Epithelial cell of esophagus (primary cell): Measurements from ENCODE around the gene EID1.

Experiments
- DNase-seq: peaks from one replicate; pipeline ENCODE4 v3.0.0; 2010; ENCODE audit warnings: low read depth
- H3K4me3 ChIP-seq: 2 replicates; pipeline ENCODE4 v1.5.1; 2011; ENCODE audit warnings: mild to moderate bottlenecking, low read length, control low read depth
- TF ChIP-seq, protein P1 (sequence below): IDR thresholded peaks from 2 replicates; pipeline ENCODE4 v1.5.1; 2011; ENCODE audit warnings: low read depth, mild to moderate bottlenecking, low read length, control low read depth, inconsistent platforms; ENCODE audit not compliant: insufficient read depth; ENCODE audit errors: missing control alignments

The EID1 gene

DNA sequence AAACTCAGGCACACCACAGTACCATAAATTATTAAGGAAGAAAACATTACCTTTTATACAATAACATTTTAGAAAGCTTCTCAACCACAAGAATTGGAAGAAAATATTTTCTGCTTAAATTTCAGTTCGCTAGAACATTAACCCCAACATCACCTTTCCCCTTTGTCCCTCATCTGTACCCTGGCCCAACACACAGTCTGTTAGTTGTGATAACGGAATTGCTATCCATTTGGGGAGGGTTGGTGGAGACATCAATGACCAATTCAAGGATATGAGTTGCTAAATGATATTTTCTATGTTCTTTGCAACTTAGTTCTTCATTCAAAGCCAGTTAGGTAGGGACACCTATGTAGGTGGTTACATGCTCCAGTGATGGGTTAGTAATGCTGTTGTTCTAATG lies 5.8 kb downstream of the EID1 start:
- TF ChIP-seq, protein P1, sequence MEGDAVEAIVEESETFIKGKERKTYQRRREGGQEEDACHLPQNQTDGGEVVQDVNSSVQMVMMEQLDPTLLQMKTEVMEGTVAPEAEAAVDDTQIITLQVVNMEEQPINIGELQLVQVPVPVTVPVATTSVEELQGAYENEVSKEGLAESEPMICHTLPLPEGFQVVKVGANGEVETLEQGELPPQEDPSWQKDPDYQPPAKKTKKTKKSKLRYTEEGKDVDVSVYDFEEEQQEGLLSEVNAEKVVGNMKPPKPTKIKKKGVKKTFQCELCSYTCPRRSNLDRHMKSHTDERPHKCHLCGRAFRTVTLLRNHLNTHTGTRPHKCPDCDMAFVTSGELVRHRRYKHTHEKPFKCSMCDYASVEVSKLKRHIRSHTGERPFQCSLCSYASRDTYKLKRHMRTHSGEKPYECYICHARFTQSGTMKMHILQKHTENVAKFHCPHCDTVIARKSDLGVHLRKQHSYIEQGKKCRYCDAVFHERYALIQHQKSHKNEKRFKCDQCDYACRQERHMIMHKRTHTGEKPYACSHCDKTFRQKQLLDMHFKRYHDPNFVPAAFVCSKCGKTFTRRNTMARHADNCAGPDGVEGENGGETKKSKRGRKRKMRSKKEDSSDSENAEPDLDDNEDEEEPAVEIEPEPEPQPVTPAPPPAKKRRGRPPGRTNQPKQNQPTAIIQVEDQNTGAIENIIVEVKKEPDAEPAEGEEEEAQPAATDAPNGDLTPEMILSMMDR = no peak
- no peak overlapping the region for H3K4me3 ChIP-seq

DNA sequence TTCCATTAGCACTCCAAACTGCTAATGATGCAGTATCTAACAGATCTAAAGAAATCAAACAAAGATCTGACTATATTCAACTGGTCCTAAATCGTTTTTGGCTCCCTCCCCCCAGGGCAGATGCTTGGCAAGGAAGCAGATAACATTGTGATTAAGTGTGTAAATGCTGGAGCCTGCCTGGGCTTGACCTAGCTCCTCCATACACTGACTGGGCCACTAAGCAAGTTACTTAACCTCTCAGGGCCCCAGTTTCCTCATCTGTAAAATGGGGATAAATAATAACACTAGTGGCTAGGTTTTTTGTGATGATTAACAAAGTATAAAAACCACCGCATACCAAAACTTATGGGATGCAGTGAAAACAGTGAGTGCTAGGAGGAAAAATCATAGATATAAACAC lies 9.2 kb downstream of the EID1 start:
- peak; percentile 62 for DNase-seq
- TF ChIP-seq, protein P1 = no peak
- H3K4me3 ChIP-seq = no peak overlapping the region

More for the DNA sequence above, 5.8 kb downstream of the EID1 start:
- DNase-seq = no peak

DNA sequence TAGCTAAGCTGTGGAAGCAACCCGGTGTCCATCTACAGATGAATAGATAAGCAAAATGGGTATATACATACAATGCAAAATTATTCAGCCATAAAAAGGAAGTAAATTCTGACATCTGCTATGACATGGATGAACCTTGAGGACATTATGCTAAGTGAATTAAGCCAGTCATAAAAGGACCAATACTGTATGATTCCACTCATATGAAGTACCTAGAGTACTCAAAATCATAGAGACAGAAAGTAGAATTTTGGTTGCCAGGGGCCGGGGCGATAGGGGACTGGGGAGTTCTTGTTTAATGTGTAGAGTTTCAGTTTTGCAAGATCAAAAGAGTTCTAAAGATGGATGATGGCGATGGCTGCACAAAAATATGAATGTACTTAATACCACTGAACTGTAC lies 10.3 kb downstream of the EID1 start:
- no peak overlapping the region for H3K4me3 ChIP-seq
- TF ChIP-seq, protein P1 = no peak
- no peak for DNase-seq

DNA sequence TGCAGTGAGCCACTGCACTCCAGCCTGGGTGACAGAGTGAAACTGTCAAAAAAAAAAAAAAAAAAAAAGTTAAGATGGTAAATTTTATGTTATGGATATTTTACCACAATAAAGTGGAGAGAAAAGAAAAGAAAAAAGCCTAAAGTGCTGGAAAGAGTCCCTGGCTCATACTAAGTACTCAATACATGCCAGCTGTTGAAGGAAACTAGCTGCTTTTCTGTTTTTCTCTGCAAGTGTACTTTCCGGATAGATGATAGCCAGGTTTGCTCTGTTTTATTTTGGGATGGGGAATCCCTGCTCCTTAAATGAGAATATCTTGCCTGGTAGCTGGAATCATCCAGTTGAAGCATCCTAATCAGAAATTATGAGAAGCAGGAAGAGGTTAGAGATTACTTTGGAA lies 10.9 kb downstream of the EID1 start:
- DNase-seq = no peak
- no peak overlapping the region for H3K4me3 ChIP-seq
- TF ChIP-seq, protein P1 = no peak

DNA sequence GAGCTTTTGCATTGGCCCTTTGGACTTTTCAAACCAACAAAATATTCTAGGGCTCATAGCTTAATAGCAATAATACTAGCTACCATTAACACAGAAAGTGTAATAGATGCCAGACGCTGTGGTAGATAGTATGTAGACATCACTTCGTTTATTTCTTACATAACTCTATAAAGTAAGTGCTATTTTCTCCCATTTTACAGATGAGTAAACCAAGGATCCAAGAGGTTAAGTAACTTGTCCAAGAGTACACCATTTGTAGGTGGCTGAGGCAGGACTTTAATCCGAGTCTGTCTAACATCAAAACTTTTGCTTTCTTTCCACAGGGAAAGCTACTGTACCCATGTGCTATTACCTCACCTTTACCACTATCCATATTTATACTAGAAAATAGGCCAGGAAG lies 12.0 kb downstream of the EID1 start:
- no peak for DNase-seq
- TF ChIP-seq, protein P1 = no peak
- no peak overlapping the region for H3K4me3 ChIP-seq

DNA sequence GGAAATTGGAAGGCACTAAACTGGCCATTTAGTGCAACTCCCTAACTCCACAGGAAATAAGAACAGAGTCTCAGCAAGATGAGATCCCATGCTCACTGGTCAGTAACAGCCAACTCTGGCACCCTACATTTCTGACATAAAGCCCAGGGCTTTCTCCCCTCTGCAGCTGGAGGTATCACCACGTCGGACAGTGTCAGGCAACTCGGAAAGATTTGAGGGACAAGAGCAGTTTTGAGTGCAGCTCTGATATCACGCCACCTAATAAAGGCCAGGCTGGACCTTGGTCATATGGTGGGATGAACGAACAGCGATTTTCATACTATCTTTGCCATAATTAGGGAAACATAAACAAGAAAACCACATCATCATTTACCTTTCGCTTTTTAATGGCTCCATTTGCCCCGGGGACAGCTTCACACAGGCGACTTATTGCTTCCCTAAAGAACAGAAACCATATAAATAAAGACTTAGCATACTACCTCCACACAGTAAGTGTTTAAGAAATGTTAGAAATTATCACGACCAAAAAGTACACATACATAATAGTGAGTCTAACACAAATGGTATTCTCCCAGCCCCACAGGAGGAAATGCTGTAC lies 12.5 kb downstream of the EID1 start:
- no peak overlapping the region for H3K4me3 ChIP-seq
- DNase-seq = no peak
- TF ChIP-seq, protein P1 = no peak

DNA sequence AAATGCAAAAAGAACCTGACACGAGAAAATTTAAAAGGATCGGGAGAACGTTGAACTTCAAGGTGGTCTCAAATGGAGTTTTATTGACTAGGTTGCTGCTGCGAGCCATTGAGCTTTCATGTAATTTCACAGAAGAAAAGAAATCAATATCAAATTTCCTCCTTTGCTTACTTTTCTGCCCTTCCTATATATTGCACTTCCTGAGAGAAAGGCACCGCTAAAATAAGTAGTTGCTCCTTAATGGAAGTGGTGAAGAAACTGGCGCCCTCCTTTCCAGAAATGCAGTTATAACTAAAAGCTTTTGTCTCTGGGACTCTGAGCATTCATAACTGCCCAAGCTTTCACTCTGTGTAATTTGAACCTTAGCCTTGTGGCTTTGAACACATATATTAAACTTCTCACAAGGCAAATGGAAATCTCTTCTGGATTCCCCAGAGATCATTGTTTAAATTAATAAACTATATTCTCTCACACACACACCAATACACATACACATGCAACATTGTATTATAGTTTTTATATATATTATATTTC lies 13.4 kb downstream of the EID1 start:
- no peak overlapping the region for H3K4me3 ChIP-seq
- TF ChIP-seq, protein P1 = no peak

More for the DNA sequence above, 13.4 kb downstream of the EID1 start:
- no peak for DNase-seq
